Smooth muscle cell (in vitro differentiated cells): ENCODE data around the gene C2orf81. TPM values are rescaled to one million over a fixed set of nuclear protein-coding genes. Genes with fewer than 3 reads are reported as not detected.

ENCODE experiments used
- DNase-seq: peaks from one replicate; lab custom pipeline; 2025; ENCODE audit not compliant: unreplicated experiment; lab: John Stamatoyannopoulos, UW
- H2AFZ ChIP-seq: fragments of 200-600 bp; sonication (generic); 2 replicates; pipeline ENCODE4 v1.6.0; 2016; ENCODE audit warnings: antibody characterized with exemption, low read depth, mild to moderate bottlenecking
- H3F3A ChIP-seq: fragments of 200-600 bp; sonication (generic); 2 replicates; pipeline ENCODE4 v1.6.0; 2017; ENCODE audit warnings: antibody characterized with exemption, low read depth
- H3K27ac ChIP-seq: fragments of 200-600 bp; sonication (generic); 2 replicates; pipeline ENCODE4 v1.5.1; 2016; ENCODE audit warnings: low read depth, mild to moderate bottlenecking
- H3K27me3 ChIP-seq: fragments of 200-600 bp; sonication (generic); 2 replicates; pipeline ENCODE4 v1.6.1; 2016; ENCODE audit warnings: low read depth, mild to moderate bottlenecking
- H3K36me3 ChIP-seq: fragments of 200-600 bp; sonication (generic); 2 replicates; pipeline ENCODE4 v1.5.1; 2016; ENCODE audit warnings: low read depth
- H3K4me1 ChIP-seq: fragments of 200-600 bp; sonication (generic); 2 replicates; pipeline ENCODE4 v1.5.1; 2016; ENCODE audit warnings: low read depth
- H3K4me2 ChIP-seq: fragments of 200-600 bp; sonication (generic); 2 replicates; pipeline ENCODE4 v1.6.0; 2016; ENCODE audit warnings: mild to moderate bottlenecking
- H3K4me3 ChIP-seq: fragments of 200-600 bp; sonication (generic); 2 replicates; pipeline ENCODE4 v1.5.1; 2016; ENCODE audit warnings: mild to moderate bottlenecking
- H3K79me2 ChIP-seq: fragments of 200-600 bp; sonication (generic); 2 replicates; pipeline ENCODE4 v1.6.0; 2016; ENCODE audit warnings: low read depth, mild to moderate bottlenecking
- H3K9ac ChIP-seq: fragments of 200-600 bp; sonication (generic); 2 replicates; pipeline ENCODE4 v1.6.0; 2016; ENCODE audit warnings: low read depth
- H3K9me3 ChIP-seq: fragments of 200-600 bp; sonication (generic); replicated peaks from 2 replicates; pipeline ENCODE4 v1.5.1; 2016; ENCODE audit warnings: low read depth
- H4K20me1 ChIP-seq: fragments of 200-600 bp; sonication (generic); 2 replicates; pipeline ENCODE4 v1.6.0; 2016; ENCODE audit warnings: low read depth
- WGBS: methylation state at CpG from one replicate; pipeline ENCODE4 v1.1.7; 2016; ENCODE audit warnings: low lambda C conversion rate; 5-methylcytosine and 5-hydroxymethylcytosine counted together
- polyA plus RNA-seq: library from polyadenylated mRNA; unstranded; fragments of >200 nt; fragmentation: Nextera tagmentation; extraction: Ambion mirVana; gene quantifications from 2 replicates; pipeline ENCODE4 v1.2.1, GENCODE V29; 2016
- total RNA-seq: library from RNA; depleted of rRNA; stranded (reverse); fragments of >200 nt; gene quantifications from 2 replicates; pipeline ENCODE4 v1.2.3, GENCODE V29; 2014
- TF ChIP-seq, protein P1 (sequence below): fragments of 200-600 bp; sonication (generic); IDR thresholded peaks from 2 replicates; pipeline ENCODE4 v1.5.1; 2017; ENCODE audit warnings: borderline replicate concordance, mild to moderate bottlenecking, antibody characterized with exemption; ENCODE audit not compliant: insufficient read depth, poor library complexity, severe bottlenecking

The C2orf81 gene
- total and polyA plus RNA-seq, 2 experiments from 2014 or later, result 1.3 to 3.5 TPM

GRCh38 chr2:74416778-74417177 lies 4.6 kb downstream of the C2orf81 start:
- Histone ChIP-seq H3K27me3 (peaks cover 4% of the 10 kb centered on the region), H3K36me3 (no peaks in the 10 kb centered on the region), H3K79me2 (no peaks in the 10 kb centered on the region), H2AFZ (no peak overlapping the region), H3K9ac (no peak overlapping the region), H3K4me2 (no peak overlapping the region), H3K9me3 (no peaks in the 10 kb centered on the region), H4K20me1 (no peaks in the 10 kb centered on the region), H3K4me1 (peaks cover 5% of the 10 kb centered on the region), H3K4me3 (no peak overlapping the region), H3K27ac (no peak overlapping the region), H3F3A (no peaks in the 10 kb centered on the region)
- WGBS, result 70% methylated on average over 3 of the region's 3 CpGs
- DNase-seq, result no peak
- TF ChIP-seq, protein P1, sequence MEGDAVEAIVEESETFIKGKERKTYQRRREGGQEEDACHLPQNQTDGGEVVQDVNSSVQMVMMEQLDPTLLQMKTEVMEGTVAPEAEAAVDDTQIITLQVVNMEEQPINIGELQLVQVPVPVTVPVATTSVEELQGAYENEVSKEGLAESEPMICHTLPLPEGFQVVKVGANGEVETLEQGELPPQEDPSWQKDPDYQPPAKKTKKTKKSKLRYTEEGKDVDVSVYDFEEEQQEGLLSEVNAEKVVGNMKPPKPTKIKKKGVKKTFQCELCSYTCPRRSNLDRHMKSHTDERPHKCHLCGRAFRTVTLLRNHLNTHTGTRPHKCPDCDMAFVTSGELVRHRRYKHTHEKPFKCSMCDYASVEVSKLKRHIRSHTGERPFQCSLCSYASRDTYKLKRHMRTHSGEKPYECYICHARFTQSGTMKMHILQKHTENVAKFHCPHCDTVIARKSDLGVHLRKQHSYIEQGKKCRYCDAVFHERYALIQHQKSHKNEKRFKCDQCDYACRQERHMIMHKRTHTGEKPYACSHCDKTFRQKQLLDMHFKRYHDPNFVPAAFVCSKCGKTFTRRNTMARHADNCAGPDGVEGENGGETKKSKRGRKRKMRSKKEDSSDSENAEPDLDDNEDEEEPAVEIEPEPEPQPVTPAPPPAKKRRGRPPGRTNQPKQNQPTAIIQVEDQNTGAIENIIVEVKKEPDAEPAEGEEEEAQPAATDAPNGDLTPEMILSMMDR, result no peak

- H3K4me3 ChIP-seq, result no peak overlapping the region
- H3K27ac ChIP-seq, result no peak overlapping the region
- TF ChIP-seq, protein P1, result no peak
- WGBS, result 93% methylated on average over 35 of the region's 35 CpGs
- H3K4me2 ChIP-seq, result no peak overlapping the region
- no peaks in the 10 kb centered on the region for H3F3A ChIP-seq
- no peaks in the 10 kb centered on the region for H4K20me1 ChIP-seq
- no peak overlapping the region for H2AFZ ChIP-seq
- peaks cover 4% of the 10 kb centered on the region for H3K27me3 ChIP-seq
- H3K4me1 ChIP-seq, result peaks cover 1% of the 10 kb centered on the region
- no peaks in the 10 kb centered on the region for H3K9me3 ChIP-seq
- DNase-seq, result no peak
- no peaks in the 10 kb centered on the region for H3K36me3 ChIP-seq
- no peak overlapping the region for H3K9ac ChIP-seq
- no peaks in the 10 kb centered on the region for H3K79me2 ChIP-seq
These were observed 5.5 kb downstream of the C2orf81 start for GRCh38 chr2:74415762-74416395.

- Histone ChIP-seq H3K9me3 (no peaks in the 10 kb centered on the region), H3K27me3 (peaks cover 3% of the 10 kb centered on the region), H4K20me1 (no peaks in the 10 kb centered on the region), H3K36me3 (no peaks in the 10 kb centered on the region), H3K9ac (no peak overlapping the region), H3K27ac (no peak overlapping the region), H3K79me2 (no peaks in the 10 kb centered on the region), H3K4me2 (no peak overlapping the region), H3F3A (no peaks in the 10 kb centered on the region), H3K4me1 (no peaks in the 10 kb centered on the region), H3K4me3 (no peak overlapping the region), H2AFZ (no peak overlapping the region)
- DNase-seq, result no peak
- 95% methylated on average over 60 of the region's 66 CpGs for WGBS
- TF ChIP-seq, protein P1, result no peak
These were observed 6.3 kb downstream of the C2orf81 start for GRCh38 chr2:74414881-74415761.
